Islet precursor cell (in vitro differentiated cells): ENCODE measurements around the gene PDZK1IP1.
"Not testable (repeated sequence)": the region's sequence is repeated elsewhere in the genome, so short reads cannot be mapped to it uniquely, and the experiment has no call there.

Source experiments
- DNase-seq: peaks from one replicate; pipeline ENCODE4 v3.0.0-alpha.2; 2018

PDZK1IP1 gene

GRCh38 chr1:47180603-47181094, 9.2 kb downstream of the PDZK1IP1 start:
- DNase-seq: no peak

DNA sequence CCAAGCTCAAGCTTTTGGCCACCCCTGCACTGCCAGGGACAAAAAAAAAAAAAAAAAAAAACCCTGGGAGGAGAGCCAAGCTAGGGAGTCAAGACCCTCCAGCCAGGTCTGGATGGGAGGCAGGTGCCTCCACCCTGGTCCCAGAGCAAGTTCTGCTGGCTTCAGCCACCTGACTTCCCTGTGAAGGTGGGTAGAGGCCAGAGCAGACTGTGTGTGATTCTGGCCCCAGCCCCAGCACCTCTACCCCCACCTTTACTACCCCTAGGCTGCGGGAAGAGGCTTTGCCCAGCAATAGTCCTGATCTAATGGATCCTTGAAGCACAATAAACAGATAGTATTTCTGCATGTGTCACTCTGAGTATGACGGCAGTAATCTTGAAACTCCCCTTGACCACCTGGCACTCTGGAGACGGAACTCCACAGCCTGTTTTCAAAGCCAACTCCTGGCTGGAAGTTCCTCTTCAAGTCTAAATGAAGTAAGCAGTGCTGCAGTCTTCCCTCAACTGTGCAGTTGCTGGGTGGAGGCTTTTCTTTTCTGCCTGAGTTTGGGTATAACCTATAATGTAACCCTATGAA, 9.8 kb downstream of the PDZK1IP1 start:
- no peak for DNase-seq

DNA sequence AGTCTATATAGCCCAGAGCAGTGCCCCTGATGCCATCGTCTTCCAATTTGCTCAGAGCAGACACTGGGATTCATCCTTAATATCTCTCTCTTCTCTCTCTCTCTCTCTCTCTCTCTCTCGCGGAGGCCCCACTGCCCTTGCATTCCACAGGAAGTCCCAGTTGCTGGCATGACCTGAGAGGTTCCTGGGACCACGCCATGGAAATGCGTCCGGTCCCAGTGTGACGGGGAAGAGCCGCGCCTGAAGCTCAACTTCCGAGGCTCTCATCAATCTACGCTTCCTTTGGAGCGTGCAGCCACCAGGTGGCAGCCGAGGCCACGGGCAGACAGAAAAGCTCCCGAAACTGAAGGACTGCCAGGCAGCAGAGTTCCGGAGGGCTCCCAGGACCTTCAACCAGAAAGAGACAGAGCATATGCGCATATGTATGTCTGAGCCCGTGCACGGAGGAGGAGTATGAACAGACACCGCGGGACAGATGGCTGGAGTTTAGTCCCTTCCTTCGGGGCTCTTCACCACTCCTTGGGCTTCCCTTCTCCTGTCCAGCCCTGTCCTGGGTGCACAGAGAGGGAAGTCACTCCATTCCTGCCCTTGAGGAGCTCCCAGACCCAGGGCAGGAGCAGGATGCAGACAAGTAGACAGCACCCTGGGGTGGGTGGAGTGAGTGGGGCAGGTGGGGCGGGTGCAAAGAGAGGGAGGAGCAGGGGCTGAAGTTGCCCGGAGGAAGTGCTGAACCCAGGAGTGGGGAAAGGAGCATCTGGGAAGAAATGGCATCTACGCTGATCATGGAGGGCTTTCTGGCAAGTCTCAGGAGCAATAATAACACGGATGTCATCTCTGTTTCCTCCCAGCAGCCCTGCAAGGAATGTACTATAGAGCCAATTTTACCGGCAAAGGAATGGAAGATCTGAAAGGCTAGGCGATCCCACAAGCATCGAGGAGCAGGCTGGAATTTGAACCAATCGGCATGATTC, 10.5 kb downstream of the PDZK1IP1 start:
- DNase-seq: peak; percentile 97

- no peak for DNase-seq
These were observed 11.2 kb downstream of the PDZK1IP1 start for GRCh38 chr1:47178654-47179016.

GRCh38 chr1:47178020-47178419, 11.8 kb downstream of the PDZK1IP1 start:
- DNase-seq: no peak

DNA sequence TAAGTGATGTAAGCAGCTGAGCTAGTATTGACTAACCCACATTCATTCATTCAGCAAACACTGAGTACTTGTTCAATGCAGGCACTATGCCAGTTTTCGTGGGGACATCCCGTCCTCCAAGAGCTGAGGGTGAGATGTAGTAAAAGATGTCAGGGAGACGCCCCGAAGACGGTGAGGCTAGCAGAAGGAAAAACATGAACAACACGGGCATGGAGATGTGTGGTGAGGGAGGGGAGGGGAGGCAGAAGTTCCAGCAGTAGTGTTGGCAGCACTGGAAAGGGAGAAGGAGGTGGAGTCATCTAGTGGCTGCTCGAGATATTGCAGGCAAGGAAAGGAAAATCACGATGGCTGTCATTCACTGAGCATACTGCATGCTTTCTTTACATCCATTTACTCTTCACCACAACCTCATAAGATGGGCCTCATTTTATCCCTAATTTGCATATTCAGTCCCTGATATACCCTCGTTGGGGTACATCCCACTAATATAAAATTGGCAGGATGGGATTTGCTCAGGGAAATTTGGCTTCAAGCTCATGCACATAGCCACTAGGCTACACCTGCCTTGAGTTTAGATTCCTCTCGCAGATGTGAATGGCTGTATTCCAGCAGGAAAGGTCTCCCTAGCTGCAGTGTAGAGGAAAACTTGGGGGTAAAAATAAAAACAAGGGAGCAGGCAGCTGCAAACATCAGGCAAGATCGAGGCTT, 14.5 kb downstream of the PDZK1IP1 start:
- peak; percentile 82 for DNase-seq

DNA sequence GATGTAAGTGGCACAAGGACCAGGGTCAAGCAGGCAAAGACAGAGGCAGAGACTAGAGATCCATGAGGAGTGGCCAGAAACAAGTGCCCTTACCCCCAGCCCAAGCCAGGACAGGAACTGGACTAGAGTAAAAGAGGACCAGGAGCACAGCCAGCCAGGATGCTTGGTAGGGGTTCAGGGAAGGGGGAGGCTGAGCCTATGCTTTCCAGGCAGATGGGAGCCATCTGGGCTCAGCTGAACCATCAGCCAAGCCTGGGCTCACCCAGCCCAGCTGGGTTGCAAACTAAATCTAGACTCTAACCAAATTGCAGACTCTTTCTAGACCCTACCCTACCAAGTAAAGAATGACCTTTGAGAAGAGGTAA, 15.2 kb downstream of the PDZK1IP1 start:
- DNase-seq: no peak

DNA sequence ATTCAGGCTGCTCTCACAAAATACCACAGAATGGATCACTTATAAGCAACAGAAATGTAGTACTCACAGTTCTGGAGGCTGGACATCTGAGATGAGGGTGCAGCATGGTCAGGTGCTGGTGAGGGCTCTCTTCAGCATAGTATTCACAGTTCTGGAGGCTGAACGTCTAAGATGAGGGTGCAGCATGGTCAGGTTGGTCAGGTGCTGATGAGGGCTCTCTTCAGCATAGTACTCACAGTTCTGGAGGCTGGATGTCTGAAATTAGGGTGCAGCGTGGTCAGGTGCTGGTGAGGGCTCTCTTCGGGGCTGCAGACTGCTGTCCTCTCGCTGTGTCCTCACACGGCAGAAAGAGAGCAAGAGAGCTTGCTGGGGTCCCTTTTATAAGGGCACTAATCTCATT, 17.1 kb downstream of the PDZK1IP1 start:
- DNase-seq: no peak

GRCh38 chr1:47164552-47164951, 25.3 kb downstream of the PDZK1IP1 start:
- no peak for DNase-seq

DNA sequence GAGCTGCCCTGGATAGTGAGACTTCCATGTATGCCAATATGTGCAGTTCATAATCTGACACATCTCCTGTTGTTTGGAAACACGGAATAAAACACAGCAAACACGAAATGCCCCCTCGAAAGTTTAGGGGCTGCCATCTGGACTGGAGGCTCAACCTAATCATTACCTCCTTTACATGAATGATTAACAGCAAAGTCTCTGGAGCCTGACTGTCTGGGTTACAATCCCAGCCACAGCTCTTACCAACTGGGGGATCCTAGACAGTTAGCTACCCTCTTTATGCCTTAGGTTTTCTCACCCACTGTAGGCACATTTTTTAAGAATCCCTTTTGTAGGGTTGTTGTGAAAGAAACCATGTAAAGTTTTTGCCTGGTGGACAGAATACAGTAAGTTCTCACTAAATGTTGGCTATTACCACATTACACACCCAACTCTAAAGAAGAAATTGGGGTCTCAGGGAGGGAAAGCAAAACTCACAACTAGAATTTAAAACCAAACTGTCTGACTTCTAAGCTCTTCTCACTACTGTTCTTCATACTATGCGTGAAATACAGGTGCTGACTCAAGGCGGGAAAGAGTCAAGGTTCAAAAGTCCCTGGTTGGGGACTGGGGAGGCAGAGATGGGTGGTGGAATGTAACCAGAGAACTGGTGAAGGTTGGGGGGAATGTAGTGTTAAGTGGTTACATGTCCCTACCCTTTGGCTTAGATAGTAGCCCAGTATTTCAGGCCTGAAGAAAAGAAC, 28.4 kb downstream of the PDZK1IP1 start:
- no peak for DNase-seq

GRCh38 chr1:47160716-47161115, 29.1 kb downstream of the PDZK1IP1 start:
- DNase-seq: no peak

GRCh38 chr1:47157957-47158356, 31.9 kb downstream of the PDZK1IP1 start:
- DNase-seq: not testable (repeated sequence)

GRCh38 chr1:47156457-47156856, 33.4 kb downstream of the PDZK1IP1 start:
- DNase-seq: not testable (repeated sequence)

DNA sequence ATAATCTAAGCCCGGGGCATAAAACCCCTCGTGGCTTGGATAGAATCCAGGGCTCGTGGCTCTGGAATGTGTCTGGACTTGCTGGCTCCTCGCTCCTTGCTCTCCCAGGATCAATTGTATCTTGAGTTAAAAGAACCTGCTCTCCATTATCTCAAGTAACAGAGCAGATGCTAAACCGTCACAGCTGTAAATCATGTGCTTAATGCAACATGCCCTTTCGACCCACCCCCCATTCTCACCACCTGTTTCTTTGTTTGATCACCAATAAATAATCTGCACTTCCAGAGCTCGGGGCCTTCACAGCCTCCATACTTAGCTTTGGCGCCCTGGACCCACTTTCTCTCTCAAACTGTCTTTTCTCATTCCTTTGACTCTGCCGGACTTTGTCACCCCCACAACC, 40.7 kb downstream of the PDZK1IP1 start:
- not testable (repeated sequence) for DNase-seq

- DNase-seq: no peak
These were observed 42.6 kb downstream of the PDZK1IP1 start for GRCh38 chr1:47147047-47147785.

DNA sequence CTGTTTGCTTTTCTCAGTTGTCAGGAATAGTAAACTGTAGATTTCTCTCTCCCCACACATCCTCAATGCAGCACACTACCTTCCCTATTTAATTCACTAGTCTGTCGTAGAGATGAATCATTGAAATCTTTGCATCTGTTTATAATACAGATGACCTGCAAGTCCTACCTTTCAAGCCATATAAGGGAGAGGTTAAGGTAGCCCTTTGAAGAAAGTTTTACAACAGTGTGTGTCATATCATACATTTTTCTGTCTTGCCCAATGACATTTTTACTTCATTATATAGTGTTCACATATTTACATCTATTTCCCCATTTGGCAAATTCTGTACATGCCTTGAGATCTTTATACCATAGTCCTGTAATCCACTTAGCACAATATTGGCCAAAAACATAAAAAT, 43.3 kb downstream of the PDZK1IP1 start:
- not testable (repeated sequence) for DNase-seq

- DNase-seq: peak; percentile 73
These were observed 46.2 kb downstream of the PDZK1IP1 start for GRCh38 chr1:47143654-47144053.

DNA sequence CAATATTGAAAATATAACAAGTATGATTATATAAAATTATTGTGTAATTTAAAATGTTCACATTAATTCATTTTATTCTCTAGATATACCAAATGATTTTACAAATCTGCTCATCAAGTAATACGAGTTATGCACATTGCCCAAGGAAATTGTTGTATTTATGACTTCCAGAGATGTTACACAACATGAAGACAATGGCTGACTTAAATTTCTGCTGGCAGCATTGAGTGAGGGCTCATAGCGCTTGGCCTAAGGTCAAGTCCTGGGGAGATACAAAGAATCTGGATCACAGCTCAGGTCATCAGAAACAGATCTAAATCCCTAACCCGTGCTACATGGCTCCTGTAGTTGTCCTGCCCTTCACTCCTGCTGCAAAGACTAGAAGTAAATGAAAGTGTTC, 49.5 kb downstream of the PDZK1IP1 start:
- DNase-seq: not testable (repeated sequence)

DNA sequence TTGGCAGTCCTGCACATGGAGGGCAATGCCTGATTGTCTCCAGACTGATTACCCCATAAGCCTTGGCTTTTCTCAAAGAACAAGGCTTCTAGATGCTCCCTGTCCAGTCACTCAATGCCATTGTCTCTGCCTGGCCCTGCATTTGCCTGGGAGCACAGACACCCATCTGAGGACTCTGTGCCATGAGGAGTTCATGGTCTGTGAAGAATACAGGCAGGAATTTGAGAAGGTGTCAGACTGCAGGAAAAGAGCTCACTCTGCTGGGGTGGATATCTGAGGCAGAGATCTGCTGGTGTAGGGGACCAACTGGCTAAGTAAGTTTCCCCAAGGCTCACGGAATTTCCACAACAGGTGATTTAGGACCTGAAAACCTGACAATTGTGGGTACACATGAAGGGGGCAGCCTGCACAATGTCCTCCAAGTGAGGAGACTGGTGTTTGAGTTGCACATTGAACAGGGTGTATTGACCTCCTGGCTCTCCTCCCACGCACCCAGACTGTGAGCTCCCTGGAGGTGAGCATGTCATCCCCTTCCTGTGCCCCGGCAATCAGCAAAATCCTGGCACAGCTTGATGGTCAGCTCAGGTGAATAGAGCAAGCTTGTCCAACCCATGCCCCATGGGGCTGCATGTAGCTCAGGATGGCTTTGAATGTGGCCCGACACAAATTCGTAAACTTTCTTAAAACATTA, 51.8 kb downstream of the PDZK1IP1 start:
- no peak for DNase-seq

- no peak for DNase-seq
These were observed 52.6 kb downstream of the PDZK1IP1 start, which contains the start of gene CYP4A22 for GRCh38 chr1:47137198-47137597. Gene CYP4A22 (plus strand): TSS chr1:47137441. CDS start chr1:47137486, 45 bp downstream.
